Left ventricle myocardium inferior (tissue), 1 donor: Measurements from ENCODE around the gene PTMA. TPM values are rescaled to one million over a fixed set of nuclear protein-coding genes. Genes with fewer than 3 reads are reported as not detected.
A peak's percentile ranks its signal among the peaks of the same experiment; 100 is the strongest.
"Not testable (repeated sequence)": the region's sequence is repeated elsewhere in the genome, so short reads cannot be mapped to it uniquely, and the experiment has no call there.

Source experiments
- DNase-seq: peaks from one replicate; pipeline ENCODE4 v3.0.0-alpha.2; 2020
- H3K27ac ChIP-seq: fragments of 200-600 bp; replicated peaks from 2 replicates; pipeline ENCODE4 v1.8.0; 2021
- H3K27me3 ChIP-seq: fragments of 200-600 bp; 2 replicates; pipeline ENCODE4 v1.8.0; 2021; ENCODE audit warnings: low read depth
- H3K36me3 ChIP-seq: fragments of 200-600 bp; 2 replicates; pipeline ENCODE4 v1.8.0; 2021
- H3K4me1 ChIP-seq: fragments of 200-600 bp; 2 replicates; pipeline ENCODE4 v1.8.0; 2021
- H3K4me3 ChIP-seq: fragments of 200-600 bp; 2 replicates; pipeline ENCODE4 v1.8.0; 2021; ENCODE audit warnings: mild to moderate bottlenecking, moderate library complexity
- H3K9me3 ChIP-seq: fragments of 200-600 bp; replicated peaks from 2 replicates; pipeline ENCODE4 v1.8.0; 2021
- intact Hi-C: fragments of 100-400 bp; cut with micrococcal nuclease; formaldehyde crosslinking; loops from one replicate; pipeline ENCODE4 v1.11.0; 2022
- long read RNA-seq: library from polyadenylated mRNA; unstranded; transcript quantifications from one replicate; pipeline ENCODE4 v2.0.0, GENCODE V29; 2021
- total RNA-seq: library from RNA; stranded (reverse); fragmentation: NEBNext Ultra II Directional; extraction: Animal tissue kit (Norgen Biotek cat#: 25700); gene quantifications from one replicate; pipeline ENCODE4 v1.2.1, GENCODE V29; 2021
- TF ChIP-seq, protein P1 (sequence below): fragments of 200-600 bp; IDR thresholded peaks from 2 replicates; pipeline ENCODE4 v1.8.0; 2021; ENCODE audit warnings: antibody characterized with exemption, mild to moderate bottlenecking, borderline replicate concordance
- donor health status: DM: no; HTN: yes; CAD: no; lungs with severe emphysema.

Gene PTMA, protein sequence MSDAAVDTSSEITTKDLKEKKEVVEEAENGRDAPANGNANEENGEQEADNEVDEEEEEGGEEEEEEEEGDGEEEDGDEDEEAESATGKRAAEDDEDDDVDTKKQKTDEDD
- total RNA-seq, result 209 TPM
- long read RNA-seq, transcript PTMA-202 (5 exons, 1,221 nt), result major isoform, 144 of 183 reads
- long read RNA-seq, transcript PTMA-201 (5 exons, 1,212 nt), result minor isoform, 23 of 183 reads
- long read RNA-seq, partial matches to known transcripts, result 6 of 183 reads
- long read RNA-seq, other reads (novel, unspliced or antisense), result 7 of 183 reads

DNA sequence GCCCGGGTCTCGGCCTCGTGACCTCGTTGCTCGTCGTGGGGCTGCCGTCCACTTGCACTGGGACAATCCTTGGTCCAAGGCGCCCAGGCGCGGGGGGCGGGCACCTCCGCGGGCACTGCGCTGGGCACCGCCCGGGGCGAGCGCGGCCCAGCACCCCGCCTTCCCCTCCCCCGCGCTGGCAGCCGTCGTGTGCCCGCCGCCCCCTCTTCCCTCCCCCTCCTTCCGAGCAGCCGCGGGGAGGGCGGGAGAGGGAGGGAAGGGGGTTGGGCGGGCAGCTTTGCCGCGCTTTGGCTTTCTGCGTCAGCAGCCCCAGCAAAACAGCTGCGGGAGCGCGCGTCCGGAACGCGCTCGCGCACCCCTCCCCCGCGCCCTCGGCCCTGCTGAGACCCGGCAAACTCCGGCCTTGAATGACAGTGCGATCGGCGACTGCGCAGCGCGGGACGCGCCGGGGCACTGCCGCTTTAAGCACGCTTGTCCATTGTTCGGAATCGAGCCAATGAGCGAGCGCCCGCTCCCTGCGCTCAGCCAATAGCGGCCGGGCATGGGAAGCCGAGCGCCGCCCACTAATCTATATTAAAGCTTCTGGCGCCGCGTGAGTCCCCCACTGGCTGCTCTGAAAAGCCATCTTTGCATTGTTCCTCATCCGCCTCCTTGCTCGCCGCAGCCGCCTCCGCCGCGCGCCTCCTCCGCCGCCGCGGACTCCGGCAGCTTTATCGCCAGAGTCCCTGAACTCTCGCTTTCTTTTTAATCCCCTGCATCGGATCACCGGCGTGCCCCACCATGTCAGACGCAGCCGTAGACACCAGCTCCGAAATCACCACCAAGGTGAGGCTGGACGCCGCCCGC lies at the start of gene PTMA:
Gene PTMA, plus strand, starts transcription at position 599 of the 846 bp plus-strand sequence. Its CDS starts 182 bp downstream, at position 781.
- H3K27me3 ChIP-seq, result no peaks in the 10 kb centered on the region
- intact Hi-C loops, result no loop called here
- peak; percentile 100 for DNase-seq
- peak within 1 kb of the TSS; percentile 100 for H3K4me3 ChIP-seq
- peaks cover 67% of the 10 kb centered on the region for H3K4me1 ChIP-seq
- H3K27ac ChIP-seq, result peak within 1 kb of the TSS; percentile 99
- H3K36me3 ChIP-seq, result peaks cover 15% of the 10 kb centered on the region
- TF ChIP-seq, protein P1, sequence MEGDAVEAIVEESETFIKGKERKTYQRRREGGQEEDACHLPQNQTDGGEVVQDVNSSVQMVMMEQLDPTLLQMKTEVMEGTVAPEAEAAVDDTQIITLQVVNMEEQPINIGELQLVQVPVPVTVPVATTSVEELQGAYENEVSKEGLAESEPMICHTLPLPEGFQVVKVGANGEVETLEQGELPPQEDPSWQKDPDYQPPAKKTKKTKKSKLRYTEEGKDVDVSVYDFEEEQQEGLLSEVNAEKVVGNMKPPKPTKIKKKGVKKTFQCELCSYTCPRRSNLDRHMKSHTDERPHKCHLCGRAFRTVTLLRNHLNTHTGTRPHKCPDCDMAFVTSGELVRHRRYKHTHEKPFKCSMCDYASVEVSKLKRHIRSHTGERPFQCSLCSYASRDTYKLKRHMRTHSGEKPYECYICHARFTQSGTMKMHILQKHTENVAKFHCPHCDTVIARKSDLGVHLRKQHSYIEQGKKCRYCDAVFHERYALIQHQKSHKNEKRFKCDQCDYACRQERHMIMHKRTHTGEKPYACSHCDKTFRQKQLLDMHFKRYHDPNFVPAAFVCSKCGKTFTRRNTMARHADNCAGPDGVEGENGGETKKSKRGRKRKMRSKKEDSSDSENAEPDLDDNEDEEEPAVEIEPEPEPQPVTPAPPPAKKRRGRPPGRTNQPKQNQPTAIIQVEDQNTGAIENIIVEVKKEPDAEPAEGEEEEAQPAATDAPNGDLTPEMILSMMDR, result no peak
- H3K9me3 ChIP-seq, result no peaks in the 10 kb centered on the region

- H3K36me3 ChIP-seq, H3K27me3 ChIP-seq, H3K9me3 ChIP-seq, H3K27ac ChIP-seq, H3K4me3 ChIP-seq, DNase-seq, intact Hi-C loops: not testable (repeated sequence)
- H3K4me1 ChIP-seq, result peaks cover 12% of the 10 kb centered on the region
These were observed 48.3 kb upstream of the PTMA start for GRCh38 chr2:231660073-231660472.

DNA sequence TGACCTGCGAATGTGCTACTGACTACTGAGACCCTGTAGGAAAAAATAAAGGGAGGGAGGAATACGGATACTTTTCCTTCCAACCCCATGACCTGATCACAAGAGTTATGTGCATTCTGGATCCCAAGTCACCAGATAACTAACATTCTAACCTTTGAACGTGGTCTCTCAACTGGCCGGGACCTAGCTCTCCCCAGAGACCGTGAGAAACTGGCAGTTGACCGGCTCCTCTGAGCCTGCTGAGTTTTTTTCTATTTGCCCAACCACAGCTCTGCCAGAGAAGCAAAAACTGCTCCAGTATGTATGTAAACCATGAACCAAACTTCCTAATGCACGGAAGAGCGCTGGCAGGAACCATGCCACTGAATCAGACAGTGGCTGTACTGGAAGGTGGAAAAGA lies 47.5 kb upstream of the PTMA start:
- H3K27ac ChIP-seq, result peak overlapping the region; percentile 100
- H3K9me3 ChIP-seq, result no peaks in the 10 kb centered on the region
- TF ChIP-seq, protein P1, result no peak
- peaks cover 20% of the 10 kb centered on the region for H3K4me1 ChIP-seq
- intact Hi-C loops, result no loop called here
- no peaks in the 10 kb centered on the region for H3K36me3 ChIP-seq
- no peak for DNase-seq
- no peak overlapping the region for H3K4me3 ChIP-seq
- no peaks in the 10 kb centered on the region for H3K27me3 ChIP-seq

GRCh38 chr2:231661422-231662027 lies 46.8 kb upstream of the PTMA start:
- H3K27me3 ChIP-seq, result no peaks in the 10 kb centered on the region
- H3K9me3 ChIP-seq, result no peaks in the 10 kb centered on the region
- no peak for DNase-seq
- no peaks in the 10 kb centered on the region for H3K36me3 ChIP-seq
- H3K4me3 ChIP-seq, result peak overlapping the region; percentile 65
- TF ChIP-seq, protein P1, result no peak
- peak overlapping the region; percentile 100 for H3K27ac ChIP-seq
- H3K4me1 ChIP-seq, result peaks cover 27% of the 10 kb centered on the region
- intact Hi-C loops, result no loop called here

- intact Hi-C loops, result no loop called here
- TF ChIP-seq, protein P1, result peak; percentile 27
- Histone ChIP-seq H3K9me3 (no peaks in the 10 kb centered on the region), H3K4me3 (peak overlapping the region; percentile 65), H3K4me1 (peaks cover 34% of the 10 kb centered on the region), H3K27me3 (no peaks in the 10 kb centered on the region), H3K27ac (peak overlapping the region; percentile 100), H3K36me3 (no peaks in the 10 kb centered on the region)
- DNase-seq, result peak; percentile 96
These were observed 46.1 kb upstream of the PTMA start for GRCh38 chr2:231662028-231662810.
